Type B pancreatic cell (in vitro differentiated cells): ENCODE results near the gene ZNF195. TPM values are rescaled to one million over a fixed set of nuclear protein-coding genes. Genes with fewer than 3 reads are reported as not detected.
A peak's percentile ranks its signal among the peaks of the same experiment; 100 is the strongest.
"Not testable (repeated sequence)": the region's sequence is repeated elsewhere in the genome, so short reads cannot be mapped to it uniquely, and the experiment has no call there.

Source experiments
- DNase-seq: peaks from one replicate; pipeline ENCODE4 v3.0.0; 2021; ENCODE audit warnings: mixed read lengths; ENCODE audit not compliant: unreplicated experiment; ENCODE audit errors: extremely low spot score
- H3K27ac Mint-ChIP-seq: 2 replicates; pipeline ENCODE4 v1.8.0; 2021; ENCODE audit warnings: mild to moderate bottlenecking, mixed read lengths
- H3K27me3 Mint-ChIP-seq: 2 replicates; pipeline ENCODE4 v1.8.0; 2021; ENCODE audit warnings: mixed read lengths
- H3K36me3 Mint-ChIP-seq: 2 replicates; pipeline ENCODE4 v1.8.0; 2021; ENCODE audit warnings: mixed read lengths
- H3K4me1 Mint-ChIP-seq: one replicate; pipeline ENCODE4 v1.8.0; 2021; ENCODE audit warnings: mixed read lengths; ENCODE audit not compliant: unreplicated experiment
- H3K4me3 Mint-ChIP-seq: 2 replicates; pipeline ENCODE4 v1.8.0; 2021; ENCODE audit warnings: mild to moderate bottlenecking, mixed read lengths
- H3K9me3 Mint-ChIP-seq: 2 replicates; pipeline ENCODE4 v1.8.0; 2021; ENCODE audit warnings: mixed read lengths
- long read RNA-seq: library from polyadenylated mRNA; unstranded; transcript quantifications from one replicate; pipeline ENCODE4 v2.0.0, GENCODE V29; 2020
- total RNA-seq: library from RNA; stranded (reverse); gene quantifications from 2 replicates; pipeline ENCODE4 v1.2.1, GENCODE V29; 2021; ENCODE audit warnings: low replicate concordance
- TF ChIP-seq, protein P1 (sequence below): fragments of 200-600 bp; sonication (generic); conservative IDR thresholded peaks from 2 replicates; pipeline ENCODE4 v1.5.0; 2021; ENCODE audit warnings: antibody characterized with exemption, mild to moderate bottlenecking

ZNF195 gene
- 42.5 and 53.4 TPM in 2 replicates for total RNA-seq
- long read RNA-seq, transcript ZNF195-215 (6 exons, 2,008 nt) = minor isoform, 8 of 183 reads
- long read RNA-seq, transcript ZNF195-201 (5 exons, 2,021 nt) = minor isoform, 26 of 183 reads
- long read RNA-seq, transcript ZNF195-204 (4 exons, 2,970 nt) = major isoform, 67 of 183 reads
- long read RNA-seq, partial matches to known transcripts = 6 of 183 reads
- long read RNA-seq, other reads (novel, unspliced or antisense) = 68 of 183 reads

DNA sequence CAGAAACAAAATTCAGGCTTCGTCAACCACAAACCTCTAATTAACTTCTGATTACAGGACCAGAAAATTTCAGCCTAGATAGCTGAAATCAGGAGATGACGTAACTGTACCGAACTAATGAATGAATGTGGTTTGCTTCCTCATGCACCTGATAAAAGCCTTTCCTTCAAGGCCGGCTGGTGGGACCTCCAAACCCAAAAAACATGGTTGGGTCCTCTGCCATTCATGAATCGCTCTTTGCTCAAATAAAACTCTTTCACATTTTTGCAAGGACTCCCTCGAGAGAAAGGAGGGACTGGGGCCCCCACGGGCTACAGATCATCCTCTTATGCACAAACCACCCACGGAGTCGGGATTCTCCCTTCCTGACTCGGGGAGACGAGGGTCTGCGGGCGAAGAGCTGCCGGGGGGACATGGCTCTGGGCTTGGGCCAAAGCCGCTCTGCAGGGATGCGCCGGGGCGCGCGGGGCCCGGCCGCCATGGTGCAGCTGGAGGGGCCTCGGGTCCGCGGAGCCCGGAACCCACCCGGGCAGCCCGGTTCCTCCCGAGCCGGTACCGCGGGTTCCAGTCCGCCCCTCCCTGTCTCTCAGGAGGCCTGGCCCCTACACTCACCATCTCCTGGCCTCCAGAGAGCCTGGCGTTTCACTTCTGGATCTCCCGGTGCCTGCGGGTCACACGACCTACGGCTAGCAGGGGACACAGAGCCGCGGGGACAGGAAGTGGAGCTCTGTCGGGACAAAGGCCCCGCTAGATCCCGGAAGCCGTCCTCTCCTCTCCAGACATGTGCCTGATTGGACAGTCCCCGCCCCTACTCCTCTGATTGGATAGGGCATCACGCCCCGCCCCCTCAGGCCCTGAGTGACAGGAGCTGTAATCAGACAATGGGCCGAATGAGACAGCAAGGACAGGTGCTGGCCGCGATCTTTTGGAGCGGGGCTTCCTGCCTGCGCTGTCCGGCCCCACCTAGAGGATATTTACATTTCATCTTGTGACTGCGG is at the start of gene ZNF195:
ZNF195 (minus strand) TSS at position 721 of the 998 bp plus-strand sequence; CDS start at position 615, 106 bp downstream.
- H3K27me3 Mint-ChIP-seq = no peaks in the 10 kb centered on the region
- H3K4me3 Mint-ChIP-seq = peak within 1 kb of the TSS; percentile 99
- H3K27ac Mint-ChIP-seq = peak within 1 kb of the TSS; percentile 98
- H3K9me3 Mint-ChIP-seq = peaks cover 6% of the 10 kb centered on the region
- H3K4me1 Mint-ChIP-seq = peaks cover 42% of the 10 kb centered on the region
- TF ChIP-seq, protein P1, sequence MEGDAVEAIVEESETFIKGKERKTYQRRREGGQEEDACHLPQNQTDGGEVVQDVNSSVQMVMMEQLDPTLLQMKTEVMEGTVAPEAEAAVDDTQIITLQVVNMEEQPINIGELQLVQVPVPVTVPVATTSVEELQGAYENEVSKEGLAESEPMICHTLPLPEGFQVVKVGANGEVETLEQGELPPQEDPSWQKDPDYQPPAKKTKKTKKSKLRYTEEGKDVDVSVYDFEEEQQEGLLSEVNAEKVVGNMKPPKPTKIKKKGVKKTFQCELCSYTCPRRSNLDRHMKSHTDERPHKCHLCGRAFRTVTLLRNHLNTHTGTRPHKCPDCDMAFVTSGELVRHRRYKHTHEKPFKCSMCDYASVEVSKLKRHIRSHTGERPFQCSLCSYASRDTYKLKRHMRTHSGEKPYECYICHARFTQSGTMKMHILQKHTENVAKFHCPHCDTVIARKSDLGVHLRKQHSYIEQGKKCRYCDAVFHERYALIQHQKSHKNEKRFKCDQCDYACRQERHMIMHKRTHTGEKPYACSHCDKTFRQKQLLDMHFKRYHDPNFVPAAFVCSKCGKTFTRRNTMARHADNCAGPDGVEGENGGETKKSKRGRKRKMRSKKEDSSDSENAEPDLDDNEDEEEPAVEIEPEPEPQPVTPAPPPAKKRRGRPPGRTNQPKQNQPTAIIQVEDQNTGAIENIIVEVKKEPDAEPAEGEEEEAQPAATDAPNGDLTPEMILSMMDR = no peak
- peak; percentile 97 for DNase-seq
- peaks cover 46% of the 10 kb centered on the region for H3K36me3 Mint-ChIP-seq

DNA sequence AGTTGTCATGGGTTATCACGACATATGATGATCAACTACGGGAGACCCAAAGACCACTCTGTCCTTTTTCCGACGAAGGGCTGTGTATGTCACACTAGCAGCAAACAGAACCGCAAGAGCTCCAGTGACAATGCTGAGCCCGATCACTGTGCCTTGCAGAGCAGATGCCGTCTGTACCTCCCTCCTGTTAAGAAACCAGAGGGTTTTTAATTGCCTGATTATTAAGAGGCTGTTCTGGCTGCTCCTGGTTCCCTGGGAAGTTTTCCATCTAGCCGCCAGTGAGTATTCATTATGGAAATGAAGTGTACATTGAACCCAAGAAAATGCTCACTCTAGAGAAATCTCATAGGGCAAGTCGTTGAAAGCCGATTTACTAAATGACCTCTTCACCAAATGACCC is 49.1 kb upstream of the ZNF195 start:
- H3K36me3 Mint-ChIP-seq, DNase-seq, H3K4me3 Mint-ChIP-seq: not testable (repeated sequence)

DNA sequence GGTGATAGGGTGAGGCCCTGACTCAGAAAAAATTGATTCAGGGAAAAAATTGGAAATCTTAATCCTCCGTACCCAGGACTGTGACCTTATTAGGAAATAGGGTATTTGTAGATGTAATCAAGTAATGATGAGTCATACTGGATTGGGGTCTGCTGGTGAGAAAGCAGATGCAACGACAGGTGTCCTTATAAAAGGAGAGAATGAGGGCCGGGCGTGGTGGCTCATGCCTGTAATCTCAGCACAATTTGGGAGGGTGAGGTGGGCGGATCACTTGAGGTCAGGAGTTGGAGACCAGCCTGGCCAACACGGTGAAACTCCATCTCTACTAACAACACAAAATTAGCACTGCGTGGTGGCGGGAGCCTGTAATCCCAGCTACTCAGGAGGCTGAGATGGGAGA is 47.6 kb upstream of the ZNF195 start:
- H3K36me3 Mint-ChIP-seq, H3K27ac Mint-ChIP-seq, DNase-seq, H3K9me3 Mint-ChIP-seq, H3K4me3 Mint-ChIP-seq: not testable (repeated sequence)
- Mint-ChIP-seq H3K4me1 (peaks cover 17% of the 10 kb centered on the region), H3K27me3 (peaks cover 42% of the 10 kb centered on the region)

More for the DNA sequence above, 49.1 kb upstream of the ZNF195 start:
- H3K9me3 Mint-ChIP-seq, H3K27ac Mint-ChIP-seq: not testable (repeated sequence)
- H3K27me3 Mint-ChIP-seq = peaks cover 41% of the 10 kb centered on the region
- peaks cover 17% of the 10 kb centered on the region for H3K4me1 Mint-ChIP-seq

DNA sequence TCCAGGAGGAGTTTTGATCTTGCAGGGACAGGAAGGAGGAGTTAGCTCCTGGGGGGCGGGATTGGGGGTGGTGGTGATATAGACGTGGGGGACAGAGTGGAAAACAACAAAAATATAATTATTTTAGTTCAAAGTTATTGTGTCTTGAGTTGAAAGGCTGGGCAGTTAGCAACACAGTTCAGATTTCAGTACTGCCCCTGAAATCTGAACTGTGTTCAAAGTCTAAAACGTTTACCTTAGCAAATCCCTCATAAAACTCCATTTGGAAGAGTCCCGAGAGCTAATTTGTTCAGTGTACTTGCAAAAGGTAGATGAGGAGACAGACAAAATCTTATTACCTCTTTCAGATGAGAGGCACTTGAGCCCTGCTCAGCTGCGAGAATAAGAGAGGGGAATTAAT is 45.0 kb upstream of the ZNF195 start:
- not testable (repeated sequence) for H3K36me3 Mint-ChIP-seq, H3K9me3 Mint-ChIP-seq, DNase-seq
- Mint-ChIP-seq H3K4me3 (peak overlapping the region; percentile 92), H3K27me3 (peaks cover 36% of the 10 kb centered on the region), H3K27ac (peak overlapping the region; percentile 55), H3K4me1 (peaks cover 17% of the 10 kb centered on the region)

DNA sequence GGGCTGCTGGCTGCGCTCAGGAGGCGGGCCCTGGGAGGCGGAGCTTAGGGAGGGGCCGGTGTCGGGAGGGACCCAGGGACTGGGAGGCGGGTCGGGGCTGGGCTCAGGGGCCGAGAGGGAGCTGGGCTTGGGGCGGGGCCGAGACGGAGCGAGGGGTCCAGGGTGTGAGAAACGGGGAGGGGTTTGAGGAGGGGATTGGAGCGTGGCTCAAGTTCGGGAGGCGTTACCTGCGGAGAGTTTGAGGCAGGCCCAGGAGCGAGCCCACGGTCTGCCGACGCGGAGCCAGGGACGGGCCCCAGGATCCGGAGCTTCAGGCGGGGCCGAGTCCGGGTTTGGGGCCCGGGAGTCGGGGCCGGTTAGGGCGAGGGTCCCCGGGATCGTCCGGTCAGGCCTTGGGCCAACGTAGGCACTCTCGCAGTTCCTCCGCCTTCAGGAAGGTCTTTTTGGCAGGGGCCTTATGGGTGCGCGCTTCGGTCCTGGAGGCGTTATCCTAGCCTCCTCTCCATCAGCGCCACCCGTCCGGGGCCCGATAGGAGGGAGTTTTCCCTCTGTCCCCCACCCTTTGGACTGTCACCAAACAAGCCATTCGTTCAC is 44.3 kb upstream of the ZNF195 start:
- not testable (repeated sequence) for DNase-seq, H3K9me3 Mint-ChIP-seq, H3K36me3 Mint-ChIP-seq
- peaks cover 30% of the 10 kb centered on the region for H3K27me3 Mint-ChIP-seq
- peaks cover 17% of the 10 kb centered on the region for H3K4me1 Mint-ChIP-seq
- H3K27ac Mint-ChIP-seq = peak overlapping the region; percentile 93
- H3K4me3 Mint-ChIP-seq = peak overlapping the region; percentile 92

DNA sequence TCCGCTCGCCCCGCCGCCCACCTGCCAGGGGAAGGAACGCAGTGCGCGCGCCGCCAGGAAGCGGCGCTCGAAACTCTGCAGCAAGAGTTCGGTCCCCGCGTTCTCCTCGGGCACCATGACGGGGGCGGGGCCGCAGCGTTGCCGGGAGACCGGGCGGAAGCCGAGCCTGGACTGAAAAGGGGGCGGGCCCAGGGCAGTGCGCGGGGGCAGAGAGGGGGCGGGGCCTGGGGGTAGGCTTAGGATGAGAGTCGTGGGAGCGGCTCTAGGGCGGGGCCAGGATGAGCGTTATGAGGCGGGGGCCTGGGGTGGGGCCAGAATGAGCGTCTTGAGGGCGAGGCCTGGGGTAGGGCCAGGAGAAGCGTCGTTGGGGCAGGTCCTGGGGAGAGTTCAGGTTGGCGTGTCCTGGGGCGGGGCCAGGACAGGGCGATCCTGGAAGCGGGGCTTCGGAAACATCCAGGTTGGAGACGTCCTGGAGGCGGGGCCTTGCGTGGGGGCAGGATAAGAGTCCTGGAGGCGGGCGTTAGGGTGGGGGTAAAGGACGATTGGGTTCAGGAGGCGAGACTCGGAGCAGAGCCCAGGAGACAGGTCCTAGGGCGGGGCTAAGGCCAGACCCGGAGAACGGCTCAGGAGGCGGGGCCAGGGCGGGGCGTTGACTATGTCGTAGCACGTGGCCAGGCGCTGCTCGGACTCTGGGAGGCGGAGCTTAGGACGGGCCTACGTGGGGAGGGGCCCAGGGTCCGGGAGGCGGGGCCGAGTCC is 43.6 kb upstream of the ZNF195 start:
- H3K36me3 Mint-ChIP-seq, H3K9me3 Mint-ChIP-seq: not testable (repeated sequence)
- DNase-seq = peak; percentile 98
- Mint-ChIP-seq H3K27me3 (peaks cover 27% of the 10 kb centered on the region), H3K4me3 (peak overlapping the region; percentile 92), H3K4me1 (peaks cover 17% of the 10 kb centered on the region), H3K27ac (peak overlapping the region; percentile 93)

DNA sequence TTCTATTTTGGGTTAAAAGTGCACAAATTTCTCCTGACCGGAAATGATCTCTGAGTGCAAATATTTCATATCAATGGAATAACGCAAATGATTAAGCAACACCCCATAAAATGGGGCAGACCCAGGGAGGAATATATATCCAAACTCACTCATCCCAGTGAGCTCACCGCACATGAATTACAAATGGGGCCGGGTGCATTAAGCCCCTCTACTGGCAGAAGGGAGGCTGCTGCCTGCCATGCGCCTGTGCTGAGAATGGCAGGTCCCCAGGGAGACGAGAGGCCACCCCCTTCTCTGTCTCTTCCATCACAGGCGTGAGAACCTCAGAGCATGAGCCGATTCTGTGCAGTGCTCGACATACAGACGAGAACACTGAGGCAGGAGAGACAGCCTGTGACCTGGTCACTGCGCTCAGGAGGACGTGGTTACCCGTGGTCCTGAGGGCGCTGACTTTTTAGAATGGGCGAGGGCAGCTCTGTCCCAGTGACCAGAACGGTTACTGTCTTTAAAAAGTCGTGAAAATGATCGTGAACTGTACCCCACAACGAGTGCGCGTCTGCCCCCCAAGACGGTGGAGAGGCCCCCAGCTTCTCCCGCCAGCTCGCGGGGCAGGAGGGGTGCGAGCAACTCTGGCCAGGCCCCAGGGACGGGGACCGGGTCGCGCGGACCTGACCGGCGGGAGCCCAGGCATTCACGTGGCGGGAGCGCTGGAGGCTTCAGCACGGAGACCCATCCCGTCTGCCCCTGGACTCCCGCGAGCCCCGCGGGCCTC is 42.8 kb upstream of the ZNF195 start:
- not testable (repeated sequence) for DNase-seq, H3K36me3 Mint-ChIP-seq, H3K9me3 Mint-ChIP-seq
- peaks cover 17% of the 10 kb centered on the region for H3K4me1 Mint-ChIP-seq
- H3K4me3 Mint-ChIP-seq = peak overlapping the region; percentile 92
- H3K27me3 Mint-ChIP-seq = peaks cover 27% of the 10 kb centered on the region
- H3K27ac Mint-ChIP-seq = peak overlapping the region; percentile 84

DNA sequence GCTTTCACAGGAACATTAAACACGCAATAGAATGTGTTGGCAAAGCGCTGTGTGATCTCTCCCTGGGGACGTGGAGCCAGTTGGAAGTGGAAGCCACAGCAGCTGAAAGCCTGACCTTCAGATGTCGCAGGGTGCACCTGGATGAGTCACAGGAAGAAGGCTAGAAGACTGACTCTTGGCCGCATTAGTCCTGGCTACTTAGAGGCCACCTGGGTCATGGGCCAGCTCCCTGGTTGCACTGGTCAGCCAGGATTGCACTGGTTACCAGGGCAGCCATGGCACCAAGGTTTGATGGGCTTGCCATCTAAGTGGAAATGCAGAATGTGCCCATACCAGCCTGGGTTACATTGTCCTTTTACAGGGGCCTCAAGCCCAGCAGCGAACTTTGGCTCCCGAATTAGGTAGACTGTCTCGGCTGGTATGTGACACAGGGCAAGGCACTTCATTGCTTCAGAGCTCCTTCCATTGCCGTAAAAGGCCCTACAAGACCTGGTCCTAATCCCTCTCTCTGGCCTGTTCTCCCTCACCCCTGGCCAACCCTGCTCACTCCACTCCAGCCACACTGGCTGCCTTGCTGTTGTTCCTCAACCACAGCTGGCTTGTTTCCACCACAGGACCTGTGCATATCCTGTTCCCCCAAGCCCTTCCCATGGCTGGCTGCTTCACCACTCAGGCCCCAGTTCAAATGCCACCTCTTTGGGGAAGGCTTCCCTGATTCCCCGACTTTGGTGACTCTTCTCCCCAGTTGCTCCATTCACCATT is 41.5 kb upstream of the ZNF195 start:
- Mint-ChIP-seq H3K4me1 (peaks cover 10% of the 10 kb centered on the region), H3K4me3 (peak overlapping the region; percentile 63), H3K27me3 (peaks cover 20% of the 10 kb centered on the region)
- not testable (repeated sequence) for H3K27ac Mint-ChIP-seq, DNase-seq, H3K9me3 Mint-ChIP-seq, H3K36me3 Mint-ChIP-seq

DNA sequence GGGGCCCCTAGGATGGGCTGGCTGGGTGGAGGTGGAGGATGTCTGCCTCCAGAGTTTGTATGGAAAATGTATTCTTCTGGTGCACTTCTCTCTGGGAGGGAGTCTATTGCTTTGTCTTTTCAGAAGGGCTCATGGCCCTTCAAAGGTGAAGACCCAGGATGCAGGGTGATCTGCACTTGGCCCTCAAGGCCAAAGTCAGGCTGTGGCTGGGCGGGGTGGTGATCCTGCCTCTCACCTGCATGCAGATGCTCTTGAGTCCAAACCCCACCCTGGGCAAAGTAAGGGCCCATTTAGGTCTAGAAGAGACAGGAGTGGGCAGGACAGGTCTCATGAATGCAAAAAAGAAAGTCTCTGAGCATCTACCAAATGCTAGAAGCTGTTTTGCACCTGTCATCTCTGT is 40.5 kb upstream of the ZNF195 start:
- H3K4me1 Mint-ChIP-seq = peaks cover 10% of the 10 kb centered on the region
- H3K9me3 Mint-ChIP-seq, H3K27ac Mint-ChIP-seq, DNase-seq, H3K4me3 Mint-ChIP-seq, H3K36me3 Mint-ChIP-seq: not testable (repeated sequence)
- H3K27me3 Mint-ChIP-seq = peaks cover 18% of the 10 kb centered on the region
